Measurements from ENCODE around the gene ATP11B. TPM values are rescaled to one million over a fixed set of nuclear protein-coding genes. Genes with fewer than 3 reads are reported as not detected.

The ATP11B gene
- total and polyA plus RNA-seq, 2 of the 8 experiments (the other 6 are each of a cell fraction or from before 2014, with no cell fraction given), result 5.1 to 26.5 TPM

GRCh38 chr3:182789371-182789770 lies 3.9 kb upstream of the ATP11B start (continued):
- TF ChIP-seq, protein P1, sequence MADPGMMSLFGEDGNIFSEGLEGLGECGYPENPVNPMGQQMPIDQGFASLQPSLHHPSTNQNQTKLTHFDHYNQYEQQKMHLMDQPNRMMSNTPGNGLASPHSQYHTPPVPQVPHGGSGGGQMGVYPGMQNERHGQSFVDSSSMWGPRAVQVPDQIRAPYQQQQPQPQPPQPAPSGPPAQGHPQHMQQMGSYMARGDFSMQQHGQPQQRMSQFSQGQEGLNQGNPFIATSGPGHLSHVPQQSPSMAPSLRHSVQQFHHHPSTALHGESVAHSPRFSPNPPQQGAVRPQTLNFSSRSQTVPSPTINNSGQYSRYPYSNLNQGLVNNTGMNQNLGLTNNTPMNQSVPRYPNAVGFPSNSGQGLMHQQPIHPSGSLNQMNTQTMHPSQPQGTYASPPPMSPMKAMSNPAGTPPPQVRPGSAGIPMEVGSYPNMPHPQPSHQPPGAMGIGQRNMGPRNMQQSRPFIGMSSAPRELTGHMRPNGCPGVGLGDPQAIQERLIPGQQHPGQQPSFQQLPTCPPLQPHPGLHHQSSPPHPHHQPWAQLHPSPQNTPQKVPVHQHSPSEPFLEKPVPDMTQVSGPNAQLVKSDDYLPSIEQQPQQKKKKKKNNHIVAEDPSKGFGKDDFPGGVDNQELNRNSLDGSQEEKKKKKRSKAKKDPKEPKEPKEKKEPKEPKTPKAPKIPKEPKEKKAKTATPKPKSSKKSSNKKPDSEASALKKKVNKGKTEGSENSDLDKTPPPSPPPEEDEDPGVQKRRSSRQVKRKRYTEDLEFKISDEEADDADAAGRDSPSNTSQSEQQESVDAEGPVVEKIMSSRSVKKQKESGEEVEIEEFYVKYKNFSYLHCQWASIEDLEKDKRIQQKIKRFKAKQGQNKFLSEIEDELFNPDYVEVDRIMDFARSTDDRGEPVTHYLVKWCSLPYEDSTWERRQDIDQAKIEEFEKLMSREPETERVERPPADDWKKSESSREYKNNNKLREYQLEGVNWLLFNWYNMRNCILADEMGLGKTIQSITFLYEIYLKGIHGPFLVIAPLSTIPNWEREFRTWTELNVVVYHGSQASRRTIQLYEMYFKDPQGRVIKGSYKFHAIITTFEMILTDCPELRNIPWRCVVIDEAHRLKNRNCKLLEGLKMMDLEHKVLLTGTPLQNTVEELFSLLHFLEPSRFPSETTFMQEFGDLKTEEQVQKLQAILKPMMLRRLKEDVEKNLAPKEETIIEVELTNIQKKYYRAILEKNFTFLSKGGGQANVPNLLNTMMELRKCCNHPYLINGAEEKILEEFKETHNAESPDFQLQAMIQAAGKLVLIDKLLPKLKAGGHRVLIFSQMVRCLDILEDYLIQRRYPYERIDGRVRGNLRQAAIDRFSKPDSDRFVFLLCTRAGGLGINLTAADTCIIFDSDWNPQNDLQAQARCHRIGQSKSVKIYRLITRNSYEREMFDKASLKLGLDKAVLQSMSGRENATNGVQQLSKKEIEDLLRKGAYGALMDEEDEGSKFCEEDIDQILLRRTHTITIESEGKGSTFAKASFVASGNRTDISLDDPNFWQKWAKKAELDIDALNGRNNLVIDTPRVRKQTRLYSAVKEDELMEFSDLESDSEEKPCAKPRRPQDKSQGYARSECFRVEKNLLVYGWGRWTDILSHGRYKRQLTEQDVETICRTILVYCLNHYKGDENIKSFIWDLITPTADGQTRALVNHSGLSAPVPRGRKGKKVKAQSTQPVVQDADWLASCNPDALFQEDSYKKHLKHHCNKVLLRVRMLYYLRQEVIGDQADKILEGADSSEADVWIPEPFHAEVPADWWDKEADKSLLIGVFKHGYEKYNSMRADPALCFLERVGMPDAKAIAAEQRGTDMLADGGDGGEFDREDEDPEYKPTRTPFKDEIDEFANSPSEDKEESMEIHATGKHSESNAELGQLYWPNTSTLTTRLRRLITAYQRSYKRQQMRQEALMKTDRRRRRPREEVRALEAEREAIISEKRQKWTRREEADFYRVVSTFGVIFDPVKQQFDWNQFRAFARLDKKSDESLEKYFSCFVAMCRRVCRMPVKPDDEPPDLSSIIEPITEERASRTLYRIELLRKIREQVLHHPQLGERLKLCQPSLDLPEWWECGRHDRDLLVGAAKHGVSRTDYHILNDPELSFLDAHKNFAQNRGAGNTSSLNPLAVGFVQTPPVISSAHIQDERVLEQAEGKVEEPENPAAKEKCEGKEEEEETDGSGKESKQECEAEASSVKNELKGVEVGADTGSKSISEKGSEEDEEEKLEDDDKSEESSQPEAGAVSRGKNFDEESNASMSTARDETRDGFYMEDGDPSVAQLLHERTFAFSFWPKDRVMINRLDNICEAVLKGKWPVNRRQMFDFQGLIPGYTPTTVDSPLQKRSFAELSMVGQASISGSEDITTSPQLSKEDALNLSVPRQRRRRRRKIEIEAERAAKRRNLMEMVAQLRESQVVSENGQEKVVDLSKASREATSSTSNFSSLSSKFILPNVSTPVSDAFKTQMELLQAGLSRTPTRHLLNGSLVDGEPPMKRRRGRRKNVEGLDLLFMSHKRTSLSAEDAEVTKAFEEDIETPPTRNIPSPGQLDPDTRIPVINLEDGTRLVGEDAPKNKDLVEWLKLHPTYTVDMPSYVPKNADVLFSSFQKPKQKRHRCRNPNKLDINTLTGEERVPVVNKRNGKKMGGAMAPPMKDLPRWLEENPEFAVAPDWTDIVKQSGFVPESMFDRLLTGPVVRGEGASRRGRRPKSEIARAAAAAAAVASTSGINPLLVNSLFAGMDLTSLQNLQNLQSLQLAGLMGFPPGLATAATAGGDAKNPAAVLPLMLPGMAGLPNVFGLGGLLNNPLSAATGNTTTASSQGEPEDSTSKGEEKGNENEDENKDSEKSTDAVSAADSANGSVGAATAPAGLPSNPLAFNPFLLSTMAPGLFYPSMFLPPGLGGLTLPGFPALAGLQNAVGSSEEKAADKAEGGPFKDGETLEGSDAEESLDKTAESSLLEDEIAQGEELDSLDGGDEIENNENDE (IDR thresholded peaks at IDR 0.05; ENCODE audit: insufficient replicate concordance, low read length), result no peak
- TF ChIP-seq KDM1A (IDR thresholded peaks at IDR 0.05; ENCODE audit: borderline replicate concordance, low read length) (no peak), CHD2 (IDR thresholded peaks at IDR 0.05; ENCODE audit: low read length) (no peak), SP1 (IDR thresholded peaks at IDR 0.05; ENCODE audit: low read depth, low read length) (no peak), SP2 (IDR thresholded peaks at IDR 0.05; ENCODE audit: low read length) (no peak), CHD1 (IDR thresholded peaks at IDR 0.05; ENCODE audit: low read depth, low read length) (no peak), CREB1 (IDR thresholded peaks at IDR 0.05) (no peak)

Measured in H1 (cell line).